SJSA1 (cell line): ENCODE data around the gene CGB2. TPM values are rescaled to one million over a fixed set of nuclear protein-coding genes. Genes with fewer than 3 reads are reported as not detected.
"Not testable (repeated sequence)": the region's sequence is repeated elsewhere in the genome, so short reads cannot be mapped to it uniquely, and the experiment has no call there.

Experiments used
- DNase-seq, 2 experiments: peaks; one replicate each; pipeline ENCODE4 v3.0.0-alpha.2; 2015 to 2020; ENCODE audit warnings: low spot score in 2 of 2, low read depth in 1 of 2
- H3K27ac ChIP-seq: fragments of 250-450 bp; sonication (Bioruptor Pico); 2 replicates; pipeline ENCODE4 v1.5.1; 2020; ENCODE audit warnings: mild to moderate bottlenecking, moderate library complexity
- H3K27me3 ChIP-seq: fragments of 250-450 bp; sonication (Bioruptor Pico); replicated peaks from 2 replicates; pipeline ENCODE4 v1.5.1; 2020; ENCODE audit warnings: mild to moderate bottlenecking, moderate library complexity
- H3K36me3 ChIP-seq: fragments of 250-450 bp; sonication (Bioruptor Pico); 2 replicates; pipeline ENCODE4 v1.5.1; 2020; ENCODE audit warnings: mild to moderate bottlenecking
- H3K4me1 ChIP-seq: fragments of 250-450 bp; sonication (Bioruptor Pico); replicated peaks from 2 replicates; pipeline ENCODE4 v1.6.1; 2021; ENCODE audit warnings: mild to moderate bottlenecking
- H3K4me3 ChIP-seq: fragments of 250-450 bp; sonication (Bioruptor Pico); 2 replicates; pipeline ENCODE4 v1.5.1; 2020; ENCODE audit warnings: mild to moderate bottlenecking
- H3K9me3 ChIP-seq: fragments of 250-450 bp; sonication (Bioruptor Pico); replicated peaks from 2 replicates; pipeline ENCODE4 v1.5.1; 2020; ENCODE audit warnings: mild to moderate bottlenecking
- total RNA-seq: library from RNA; depleted of rRNA; stranded (reverse); fragments of >200 nt; shearing (Covaris generic); gene quantifications from 2 replicates; pipeline ENCODE4 v1.2.3, GENCODE V29; 2014

CGB2 gene
- total RNA-seq, 1 experiment from 2014 or later, result not detected

- H3K9me3 ChIP-seq, DNase-seq, H3K27me3 ChIP-seq, H3K36me3 ChIP-seq, H3K4me3 ChIP-seq: not testable (repeated sequence)
- Histone ChIP-seq H3K27ac (peak overlapping the region; percentile 65; the same call in 1 of the 2 replicates), H3K4me1 (peaks cover 20% of the 10 kb centered on the region)
These were observed 6.4 kb downstream of the CGB2 start for GRCh38 chr19:49038111-49038510.

- Histone ChIP-seq H3K27ac (peak overlapping the region; percentile 65), H3K4me1 (peaks cover 20% of the 10 kb centered on the region)
- DNase-seq, result peak; percentile 64 to 92
- H3K27me3 ChIP-seq, H3K9me3 ChIP-seq, H3K36me3 ChIP-seq, H3K4me3 ChIP-seq: not testable (repeated sequence)
These were observed 7.0 kb downstream of the CGB2 start for GRCh38 chr19:49038557-49039276.

DNA sequence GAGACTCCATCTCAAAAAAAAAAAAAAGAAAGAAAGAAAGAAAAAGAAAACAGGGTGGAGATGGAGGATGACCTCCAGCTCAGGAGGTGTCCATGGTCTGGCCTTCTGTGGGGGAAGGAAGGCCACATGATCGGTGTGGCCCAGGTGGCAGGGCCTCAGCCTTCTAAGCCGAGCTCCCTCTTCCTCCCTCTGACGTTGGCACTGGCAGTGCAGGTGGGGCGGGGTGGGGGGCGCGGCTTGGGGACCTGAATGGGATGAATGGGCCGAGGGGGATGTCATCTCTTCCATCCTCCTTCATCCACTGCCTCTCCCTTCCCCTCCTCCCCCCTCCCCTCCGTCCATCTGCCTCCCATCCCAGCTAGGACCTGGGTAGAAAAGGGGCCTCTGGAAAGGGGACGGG lies 8.0 kb downstream of the CGB2 start:
- not testable (repeated sequence) for DNase-seq, H3K27ac ChIP-seq, H3K27me3 ChIP-seq, H3K36me3 ChIP-seq, H3K9me3 ChIP-seq, H3K4me3 ChIP-seq
- H3K4me1 ChIP-seq, result peaks cover 20% of the 10 kb centered on the region

DNA sequence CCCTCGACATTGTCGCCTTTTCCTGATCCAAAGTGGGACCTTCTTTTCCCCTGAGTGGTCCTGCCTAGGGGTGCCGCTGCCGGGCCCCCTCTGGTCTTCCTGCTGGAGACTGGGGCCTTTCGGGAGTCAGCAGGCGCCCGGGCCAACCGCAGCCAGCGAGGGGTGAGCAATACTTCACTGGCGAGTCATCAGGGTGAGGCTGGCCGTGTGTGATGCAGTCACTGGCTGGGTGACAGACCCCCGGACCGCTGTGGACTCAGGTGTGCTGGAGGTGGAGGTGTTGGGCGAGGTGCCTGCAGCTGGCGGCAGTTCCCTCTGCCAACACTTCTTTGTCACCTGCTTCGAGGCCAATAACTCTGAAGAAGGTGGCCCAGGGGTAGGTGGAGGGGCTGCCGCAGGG lies 10.5 kb downstream of the CGB2 start:
- H3K27ac ChIP-seq, result peak overlapping the region; percentile 48; the same call in 1 of the 2 replicates
- peak; percentile 46 to 75 for DNase-seq

DNA sequence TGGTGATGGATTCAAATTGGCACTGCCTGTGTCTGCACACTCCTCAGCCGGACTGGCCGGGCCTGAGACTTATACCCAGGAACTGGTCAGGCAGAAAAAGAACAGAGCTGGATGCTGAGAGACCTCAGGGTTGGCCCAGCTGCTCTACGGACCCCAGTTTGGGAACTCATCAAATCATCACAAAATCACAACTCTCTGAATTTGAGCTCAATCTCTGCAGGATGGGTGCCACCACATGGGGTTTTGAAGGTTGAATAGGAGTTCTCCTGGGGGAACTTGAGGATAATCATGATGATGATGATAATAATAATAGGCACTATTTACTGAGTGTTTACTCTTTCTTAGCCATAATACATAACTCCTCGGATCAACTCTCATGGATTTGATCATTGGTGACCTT lies 11.0 kb downstream of the CGB2 start:
- H3K4me3 ChIP-seq, H3K27ac ChIP-seq, H3K9me3 ChIP-seq, DNase-seq, H3K36me3 ChIP-seq, H3K27me3 ChIP-seq: not testable (repeated sequence)
- H3K4me1 ChIP-seq, result peaks cover 20% of the 10 kb centered on the region

More for the DNA sequence above, 10.5 kb downstream of the CGB2 start:
- no peaks in the 10 kb centered on the region for H3K9me3 ChIP-seq
- no peaks in the 10 kb centered on the region for H3K27me3 ChIP-seq
- H3K36me3 ChIP-seq, result no peaks in the 10 kb centered on the region
- no peak overlapping the region for H3K4me3 ChIP-seq
- H3K4me1 ChIP-seq, result peaks cover 20% of the 10 kb centered on the region

DNA sequence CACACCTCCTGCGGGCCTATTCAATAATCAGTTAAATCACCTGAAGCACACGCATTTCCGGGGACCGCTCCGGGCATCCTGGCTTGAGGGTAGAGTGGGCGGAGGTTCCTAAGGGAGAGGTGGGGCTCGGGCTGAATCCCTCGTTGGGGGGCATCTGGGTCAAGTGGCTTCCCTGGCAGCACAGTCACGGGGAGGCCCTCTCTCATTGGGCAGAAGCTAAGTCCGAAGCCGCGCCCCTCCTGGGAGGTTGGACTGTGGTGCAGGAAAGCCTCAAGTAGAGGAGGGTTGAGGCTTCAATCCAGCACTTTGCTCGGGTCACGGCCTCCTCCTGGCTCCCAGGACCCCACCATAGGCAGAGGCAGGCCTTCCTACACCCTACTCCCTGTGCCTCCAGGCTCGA lies 11.9 kb downstream of the CGB2 start, which contains the start of gene CGB5:
CGB5 (plus strand) TSS at position 301 of the 400 bp plus-strand sequence. CDS start 362 bp downstream, outside the sequence.
- H3K27ac ChIP-seq, H3K36me3 ChIP-seq, H3K4me3 ChIP-seq, H3K27me3 ChIP-seq, H3K9me3 ChIP-seq, DNase-seq: not testable (repeated sequence)
- H3K4me1 ChIP-seq, result peaks cover 15% of the 10 kb centered on the region

- H3K27ac ChIP-seq, H3K27me3 ChIP-seq, H3K4me3 ChIP-seq, H3K9me3 ChIP-seq, H3K4me1 ChIP-seq, DNase-seq, H3K36me3 ChIP-seq: not testable (repeated sequence)
These were observed 17.3 kb downstream of the CGB2 start, which contains the start of gene CGB8 for GRCh38 chr19:49049011-49049410. TSS of gene CGB8 (minus strand) at chr19:49049111. CDS start at chr19:49048739, 372 bp downstream.

- DNase-seq, H3K4me3 ChIP-seq, H3K4me1 ChIP-seq, H3K27me3 ChIP-seq, H3K27ac ChIP-seq, H3K36me3 ChIP-seq, H3K9me3 ChIP-seq: not testable (repeated sequence)
These were observed 18.1 kb downstream of the CGB2 start for GRCh38 chr19:49049834-49050233.

DNA sequence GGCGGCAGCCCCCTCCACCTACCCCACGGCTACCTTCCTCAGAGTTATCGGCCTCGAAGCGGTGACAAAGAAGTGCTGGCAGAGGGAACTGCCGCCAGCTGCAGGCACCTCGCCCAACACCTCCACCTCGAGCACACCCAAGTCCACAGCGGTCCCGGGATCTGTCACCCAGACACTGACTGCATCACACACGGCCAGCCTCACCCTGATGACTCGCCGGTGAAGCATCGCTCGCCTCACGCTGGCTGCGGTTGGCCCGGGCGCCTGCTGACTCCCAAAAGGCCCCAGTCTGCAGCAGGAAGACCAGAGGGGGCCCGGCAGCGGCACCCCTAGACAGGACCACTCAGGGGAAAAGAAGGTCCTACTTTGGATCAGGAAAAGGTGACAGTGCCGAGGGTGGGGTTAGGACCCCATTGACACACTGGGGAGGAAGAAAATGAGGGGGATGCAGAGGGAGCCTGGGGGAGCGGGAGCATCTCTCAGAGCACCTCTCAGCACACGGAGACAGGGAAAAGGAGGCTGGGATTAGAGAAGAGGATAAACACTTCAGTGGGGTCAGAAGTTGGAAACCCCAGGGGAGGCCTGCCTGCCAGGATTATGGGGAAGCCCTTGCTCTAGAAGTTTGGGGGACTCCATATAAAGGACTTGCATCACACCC lies 18.8 kb downstream of the CGB2 start:
- not testable (repeated sequence) for H3K36me3 ChIP-seq, H3K4me1 ChIP-seq, H3K27me3 ChIP-seq, H3K9me3 ChIP-seq, H3K4me3 ChIP-seq, H3K27ac ChIP-seq
- DNase-seq, result peak; percentile 60 to 83

DNA sequence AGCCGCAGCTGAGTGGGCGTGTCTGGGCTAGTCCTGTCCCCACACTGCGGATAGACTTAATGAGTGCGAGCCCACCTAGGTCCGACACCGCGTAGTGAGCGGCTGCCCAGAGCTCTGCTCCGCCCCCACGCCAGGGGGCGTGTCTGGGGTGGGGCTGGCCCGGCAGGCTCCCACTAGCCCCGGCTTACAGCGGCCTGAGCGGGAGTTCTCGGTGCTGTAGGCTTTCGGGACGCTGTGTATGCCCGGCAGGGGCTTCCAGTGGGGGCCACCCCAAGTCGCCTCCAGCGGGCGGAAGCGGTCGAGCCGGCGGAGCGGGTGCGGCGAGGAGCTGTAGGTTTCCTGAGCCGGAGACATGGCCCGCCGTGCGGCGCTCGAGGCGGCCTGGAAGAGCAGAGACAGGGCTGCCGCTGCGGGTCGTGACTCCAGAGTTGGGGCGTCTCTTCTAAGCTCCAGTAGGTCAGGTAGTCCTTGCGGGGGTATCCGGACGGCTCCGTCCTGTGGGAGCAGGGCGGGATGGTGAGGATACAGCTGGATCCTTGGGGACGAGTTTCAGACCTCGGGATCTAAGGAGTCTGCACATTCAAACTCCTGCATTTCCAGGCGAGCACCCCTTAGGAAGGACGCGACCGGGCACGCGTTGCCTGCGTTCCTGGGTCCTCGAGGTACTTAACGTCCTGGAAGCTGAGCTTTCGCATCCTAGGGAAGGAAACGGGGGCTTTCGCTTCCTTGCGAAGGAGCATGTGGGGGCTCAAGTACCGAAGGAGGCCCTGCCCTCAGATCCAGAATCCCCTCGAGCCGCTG lies 24.6 kb downstream of the CGB2 start:
- Histone ChIP-seq H3K36me3 (no peaks in the 10 kb centered on the region), H3K9me3 (no peaks in the 10 kb centered on the region), H3K27me3 (no peaks in the 10 kb centered on the region), H3K4me1 (peaks cover 23% of the 10 kb centered on the region), H3K27ac (no peak overlapping the region), H3K4me3 (peak overlapping the region; percentile 50)
- DNase-seq, result peak; percentile 71

GRCh38 chr19:49056902-49057596 lies 25.4 kb downstream of the CGB2 start:
- H3K27ac ChIP-seq, H3K36me3 ChIP-seq, H3K9me3 ChIP-seq, H3K27me3 ChIP-seq: not testable (repeated sequence)
- peak in 1 of 2 experiments; percentile 21 for DNase-seq
- Histone ChIP-seq H3K4me3 (peak overlapping the region; percentile 50), H3K4me1 (peaks cover 23% of the 10 kb centered on the region)

DNA sequence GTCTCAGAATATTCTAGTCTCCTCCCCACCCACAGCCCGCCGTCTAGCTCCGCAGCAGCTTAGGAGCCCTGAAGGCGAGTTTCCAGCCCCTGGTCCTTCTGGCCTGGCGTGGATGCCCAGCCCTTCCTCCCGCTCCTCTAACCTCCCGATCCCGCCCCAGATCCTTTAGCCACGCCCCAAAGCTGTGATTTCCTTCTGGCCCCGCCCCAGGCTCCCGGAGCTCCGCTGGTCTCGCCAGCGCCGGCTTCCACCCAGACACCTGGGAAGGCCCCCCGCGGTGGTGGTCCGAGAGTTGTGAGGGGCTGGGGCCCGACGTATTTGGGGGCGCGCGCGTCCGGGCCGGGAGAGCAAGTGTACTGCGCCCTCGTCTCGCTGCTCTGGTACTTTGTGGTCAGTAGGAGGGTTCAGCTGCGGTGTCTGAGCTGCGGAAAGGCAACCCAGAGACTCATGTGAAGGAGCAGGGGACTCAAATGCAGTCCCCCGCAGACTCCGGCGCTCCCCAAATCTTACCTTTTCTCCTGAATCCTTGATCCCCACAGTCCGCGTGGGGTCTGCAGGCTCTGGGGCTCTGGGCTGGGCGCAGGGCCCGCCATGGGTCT lies 26.0 kb downstream of the CGB2 start, which contains the start of gene CGB7:
CGB7 (minus strand) TSS at position 114 of the 599 bp plus-strand sequence. CDS start 2,374 bp downstream, outside the sequence.
- H3K4me1 ChIP-seq, result peaks cover 23% of the 10 kb centered on the region
- H3K36me3 ChIP-seq, result no peaks in the 10 kb centered on the region
- H3K27me3 ChIP-seq, result no peaks in the 10 kb centered on the region
- peak within 1 kb of the TSS; percentile 50 for H3K4me3 ChIP-seq
- H3K9me3 ChIP-seq, result no peaks in the 10 kb centered on the region
- DNase-seq, result peak; percentile 47 to 75
- no peak within 1 kb of the TSS for H3K27ac ChIP-seq

DNA sequence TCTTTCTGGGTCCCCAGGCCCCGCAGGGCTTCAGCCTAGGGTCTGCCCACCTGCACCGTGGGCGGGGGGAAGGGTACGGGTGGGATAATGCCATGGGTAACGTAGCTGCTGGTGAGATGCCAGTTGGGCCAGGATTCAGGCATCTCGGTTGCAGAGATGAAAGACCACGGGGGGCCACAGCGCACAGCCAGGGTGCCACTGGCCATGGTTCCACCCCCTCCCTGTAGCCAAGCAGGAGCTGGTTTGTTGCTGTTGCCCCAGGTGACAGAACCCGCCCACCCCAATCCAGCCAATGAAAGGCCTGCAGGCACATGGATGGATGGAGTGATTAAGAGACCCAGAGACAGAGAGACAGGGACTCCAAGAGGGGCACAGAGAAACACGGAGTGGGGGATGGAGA lies 26.9 kb downstream of the CGB2 start:
- no peak for DNase-seq
- Histone ChIP-seq H3K4me1 (peaks cover 23% of the 10 kb centered on the region), H3K27me3 (no peaks in the 10 kb centered on the region), H3K9me3 (no peaks in the 10 kb centered on the region), H3K27ac (no peak overlapping the region), H3K4me3 (no peak overlapping the region), H3K36me3 (no peaks in the 10 kb centered on the region)
